NCI-H2107 treated with DMSO at 0.1 percent for 48 hours (cell line): ENCODE results near the gene DACT3.

Experiments
- DNase-seq: peaks from one replicate; lab custom pipeline; 2025; ENCODE audit not compliant: unreplicated experiment; lab: John Stamatoyannopoulos, UW

DACT3 gene

GRCh38 chr19:46668662-46669061, 7.7 kb upstream of the DACT3 start:
- DNase-seq = no peak

GRCh38 chr19:46665072-46665471, 4.1 kb upstream of the DACT3 start:
- DNase-seq = no peak

- peak; percentile 85 for DNase-seq
Measured at GRCh38 chr19:46661735-46662592, 982 bp upstream of the DACT3 start.

- DNase-seq = no peak
Measured at GRCh38 chr19:46660551-46661019, 397 bp downstream of the DACT3 start.

- no peak for DNase-seq
Measured at GRCh38 chr19:46660008-46660517, 919 bp downstream of the DACT3 start.

GRCh38 chr19:46659151-46660007, 1.6 kb downstream of the DACT3 start:
- no peak for DNase-seq

- DNase-seq = no peak
Measured at GRCh38 chr19:46656541-46656940, 4.4 kb downstream of the DACT3 start.

- DNase-seq = no peak
Measured at GRCh38 chr19:46654621-46655152, 6.3 kb downstream of the DACT3 start.

GRCh38 chr19:46650445-46650844, 10.5 kb downstream of the DACT3 start:
- DNase-seq = no peak

GRCh38 chr19:46648961-46649960, 11.7 kb downstream of the DACT3 start:
- no peak for DNase-seq

- no peak for DNase-seq
Measured at GRCh38 chr19:46648060-46648960, 12.7 kb downstream of the DACT3 start.

- no peak for DNase-seq
Measured at GRCh38 chr19:46646402-46646801, 14.6 kb downstream of the DACT3 start.

GRCh38 chr19:46644720-46645119, 16.3 kb downstream of the DACT3 start:
- DNase-seq = no peak

GRCh38 chr19:46640656-46641055, 20.3 kb downstream of the DACT3 start:
- no peak for DNase-seq

GRCh38 chr19:46639358-46640182, 21.4 kb downstream of the DACT3 start:
- no peak for DNase-seq

GRCh38 chr19:46637224-46637623, 23.8 kb downstream of the DACT3 start:
- no peak for DNase-seq

GRCh38 chr19:46635920-46636761, 24.8 kb downstream of the DACT3 start, which contains the start of gene GNG8:
Gene GNG8 (minus strand): TSS chr19:46636202. CDS start chr19:46634682, 1,520 bp downstream.
- no peak for DNase-seq
